K562 (cell line): ENCODE measurements around the gene ZNF563. TPM values are rescaled to one million over a fixed set of nuclear protein-coding genes. Genes with fewer than 3 reads are reported as not detected.
A peak's percentile ranks its signal among the peaks of the same experiment; 100 is the strongest.

Source experiments
- ATAC-seq: fragments of 200-7000 bp; cut with Tn5 transposase; 3 replicates; pipeline ENCODE4 v1.9.1; 2020; ENCODE audit warnings: moderate library complexity
- BruUV-seq: library from RNA; stranded (reverse); fragments of 400-500 nt; replicated peaks from 2 replicates; lab custom pipeline; 2021; lab: Mats Ljungman, UMichigan
- CTCF ChIA-PET: fragments of 300-600 bp; formaldehyde crosslinking; extraction: SDS; loops from one replicate; lab custom pipeline; 2021; ENCODE audit warnings: low intra/inter-chr PET ratio; lab: Yijun Ruan, JAX
- POLR2A ChIA-PET: fragments of 300-600, 350-650 bp; sonication (Branson Sonifier 250); formaldehyde crosslinking; extraction: SDS; loops from one replicate; lab custom pipeline; 2021; ENCODE audit warnings: antibody characterized with exemption, inconsistent platforms; lab: Yijun Ruan, JAX
- DNase-seq, 4 experiments: peaks; one replicate each; pipeline versions ENCODE4 v3.0.0 to v3.0.0-alpha.2; 2011 to 2018; ENCODE audit warnings: low spot score in 3 of 4, mixed read lengths in 3 of 4; ENCODE audit errors: extremely low read depth in 1 of 4
- FAIRE-seq: peaks from 2 replicates; lab custom pipeline; 2011; peaks lifted over from hg19 to GRCh38; lab: Jason Lieb, UNC
- H2AFZ ChIP-seq: 2 replicates; pipeline ENCODE4 v1.6.0; 2011; ENCODE audit warnings: low read depth, low read length, control low read depth, inconsistent platforms
- H3K27ac ChIP-seq: fragments of 200-600 bp; 3 replicates; pipeline ENCODE4 v1.8.0; 2011; ENCODE audit warnings: low read depth, mild to moderate bottlenecking, control low read depth, inconsistent platforms, low read length, moderate library complexity, mixed read lengths; ENCODE audit errors: extremely low read depth
- H3K27me3 ChIP-seq, 2 experiments: fragments of 300-600 bp in 1 of 2; 2 replicates in 1 of 2; 3 replicates in 1 of 2; pipeline versions ENCODE4 v1.6.0 to v1.8.0; 2011; ENCODE audit warnings: inconsistent platforms in 2 of 2, low read length in 2 of 2, mild to moderate bottlenecking in 1 of 2, mixed read lengths in 1 of 2, moderate library complexity in 1 of 2; ENCODE audit not compliant: control insufficient read depth in 2 of 2, insufficient read depth in 2 of 2
- H3K36me3 ChIP-seq: fragments of 300-600 bp; 3 replicates; pipeline ENCODE4 v1.8.0; 2011; ENCODE audit warnings: mild to moderate bottlenecking, low read length, inconsistent platforms; ENCODE audit not compliant: control insufficient read depth, insufficient read depth
- H3K4me1 ChIP-seq, 2 experiments: fragments of 200-600 bp in 1 of 2; replicated peaks in 1 of 2; 2 replicates in 1 of 2; 3 replicates in 1 of 2; pipeline versions ENCODE4 v1.5.1 to v1.8.0; 2011; ENCODE audit warnings: inconsistent platforms in 2 of 2, low read length in 2 of 2, mild to moderate bottlenecking in 1 of 2, mixed read lengths in 1 of 2, moderate library complexity in 1 of 2; ENCODE audit not compliant: control insufficient read depth in 2 of 2, insufficient read depth in 2 of 2
- H3K4me2 ChIP-seq: 2 replicates; pipeline ENCODE4 v1.6.1; 2011; ENCODE audit warnings: low read length, control low read depth, inconsistent platforms, mixed read lengths; ENCODE audit not compliant: insufficient read depth
- H3K4me3 ChIP-seq: fragments of 200-600 bp; sonication (generic), shearing (Covaris generic); 2 replicates; pipeline ENCODE4 v1.5.1; 2016; ENCODE audit warnings: control low read depth, inconsistent platforms
- H3K79me2 ChIP-seq: fragments of 200-600 bp; 3 replicates; pipeline ENCODE4 v1.8.0; 2011; ENCODE audit warnings: low read length, inconsistent platforms; ENCODE audit not compliant: control insufficient read depth, insufficient read depth
- H3K9ac ChIP-seq, 2 experiments: 2 replicates each; pipeline versions ENCODE4 v1.6.0 to v1.6.1; 2011; ENCODE audit warnings: low read depth in 2 of 2, low read length in 2 of 2, control low read depth in 1 of 2, inconsistent platforms in 1 of 2, mild to moderate bottlenecking in 1 of 2, mixed read lengths in 1 of 2; ENCODE audit not compliant: insufficient read depth in 1 of 2
- H3K9me1 ChIP-seq: one replicate; pipeline ENCODE4 v1.6.0; 2011; ENCODE audit warnings: inconsistent platforms, mild to moderate bottlenecking, low read length, moderate library complexity; ENCODE audit not compliant: control insufficient read depth, insufficient read depth
- H3K9me3 ChIP-seq: replicated peaks from 2 replicates; pipeline ENCODE4 v1.5.1; 2011; ENCODE audit warnings: low read depth, low read length, inconsistent platforms; ENCODE audit not compliant: control insufficient read depth, insufficient read depth
- H4K20me1 ChIP-seq: replicated peaks from 2 replicates; pipeline ENCODE4 v1.6.1; 2011; ENCODE audit warnings: low read length, inconsistent platforms, mixed read lengths; ENCODE audit not compliant: control insufficient read depth, insufficient read depth
- GATAD2A ChIP-seq: fragments of 450-650 bp; IDR thresholded peaks from 2 replicates; pipeline ENCODE4 v1.6.1; 2017
- MTA3 ChIP-seq: fragments of 450-650 bp; formaldehyde crosslinking; IDR thresholded peaks from 2 replicates; pipeline ENCODE4 v1.6.1; 2017; ENCODE audit warnings: mild to moderate bottlenecking, borderline replicate concordance
- PHB ChIP-seq: fragments of 250-450 bp; sonication (Bioruptor Pico); IDR thresholded peaks from 2 replicates; pipeline ENCODE4 v1.5.0; 2021
- POLR2A ChIP-seq: fragments of 450-650 bp; conservative IDR thresholded peaks from 2 replicates; pipeline ENCODE4 v1.6.1; 2016
- RB1 ChIP-seq: fragments of 450-650 bp; IDR thresholded peaks from 2 replicates; pipeline ENCODE4 v1.6.1; 2017; ENCODE audit warnings: low read depth, mild to moderate bottlenecking
- SP2 ChIP-seq: IDR thresholded peaks from 2 replicates; pipeline ENCODE4 v1.6.1; 2011; ENCODE audit warnings: mild to moderate bottlenecking, low read depth, low read length, moderate library complexity; ENCODE audit not compliant: poor library complexity, severe bottlenecking; ENCODE audit errors: extremely low read depth
- ZBTB1 ChIP-seq: sonication (generic); formaldehyde crosslinking; IDR thresholded peaks from 2 replicates; pipeline ENCODE4 v1.8.1; 2023; ENCODE audit warnings: missing genetic modification reagents, low read depth, mild to moderate bottlenecking, borderline replicate concordance
- ZNF3 ChIP-seq: fragments of 250-450 bp; sonication (Bioruptor Pico); IDR thresholded peaks from 2 replicates; pipeline ENCODE4 v1.5.0; 2021; ENCODE audit warnings: mild to moderate bottlenecking, moderate library complexity
- WGBS: fragments of 100-300 bp; shearing (Covaris generic); methylation state at CpG from one replicate; pipeline ENCODE4 v1.1.6; 2016; ENCODE audit warnings: low coverage, mixed read lengths; ENCODE audit not compliant: insufficient coverage; ENCODE audit errors: missing lambda C conversion rate; 5-methylcytosine and 5-hydroxymethylcytosine counted together
- in situ Hi-C: fragments of 300-500 bp; cut with MboI; formaldehyde crosslinking; loops from 4 replicates; pipeline ENCODE4 v1.15.0; 2018; ENCODE audit warnings: inconsistent platforms, mixed read lengths
- intact Hi-C: fragments of 100-400 bp; cut with micrococcal nuclease; formaldehyde crosslinking; loops from 2 replicates; pipeline ENCODE4 v1.14.2; 2022
- polyA plus RNA-seq, 8 experiments: library from polyadenylated mRNA; depleted of rRNA in 4 of 8; stranded (reverse) in 5 of 8; unstranded in 3 of 8; fragments of >200 nt; fragmentation: Nextera tagmentation in 2 of 8; fragmentation: Illumina TruSeq in 1 of 8; extraction: Ambion mirVana in 2 of 8; extraction: Trizol in 1 of 8; gene quantifications; 2 replicates each; pipeline versions ENCODE4 v1.2.1 to v1.2.3, GENCODE V29; 2011 to 2014; ENCODE audit warnings: inconsistent platforms in 1 of 8, missing spikeins in 1 of 8
- total RNA-seq, 7 experiments: library from RNA; depleted of rRNA in 6 of 7; stranded (reverse); fragments of >200 nt in 6 of 7; fragmentation: Illumina TruSeq in 2 of 7; extraction: Trizol in 2 of 7; gene quantifications; 2 replicates each; pipeline versions ENCODE4 v1.2.1 to v1.2.3, GENCODE V29; 2011 to 2021; ENCODE audit warnings: low replicate concordance in 1 of 7
- TF ChIP-seq, protein P1 (sequence below), 3 experiments: fragments of 200-800 bp in 1 of 3; sonication (Bioruptor generic) in 1 of 3; sonication (generic) in 1 of 3; formaldehyde crosslinking in 1 of 3; IDR thresholded peaks; 2 replicates each; pipeline versions ENCODE4 v1.6.1 to v1.8.0; 2016 to 2022; ENCODE audit warnings: mild to moderate bottlenecking in 2 of 3, missing compliant biosample characterization in 2 of 3, missing genetic modification characterization in 2 of 3, missing genetic modification reagents in 1 of 3
- TF ChIP-seq, protein P2 (sequence below), 2 experiments: IDR thresholded peaks; 2 replicates each; pipeline ENCODE4 v1.6.1; 2011; ENCODE audit warnings: borderline replicate concordance in 1 of 2, control low read depth in 1 of 2, low read depth in 1 of 2, low read length in 1 of 2, mild to moderate bottlenecking in 1 of 2, mixed read lengths in 1 of 2, moderate library complexity in 1 of 2; ENCODE audit not compliant: insufficient read depth in 1 of 2, insufficient read length in 1 of 2, poor library complexity in 1 of 2, severe bottlenecking in 1 of 2; ENCODE audit errors: extremely low read depth in 1 of 2
- TF ChIP-seq, protein P3 (sequence below): sonication (generic); formaldehyde crosslinking; IDR thresholded peaks from 2 replicates; pipeline ENCODE4 v1.8.0; 2022; ENCODE audit warnings: mild to moderate bottlenecking, missing genetic modification reagents

The ZNF563 gene
- total and polyA plus RNA-seq, 9 of the 15 experiments (the other 6 are each of a cell fraction or from before 2014, with no cell fraction given): 0.37 to 2.9 (median 0.74) TPM

DNA sequence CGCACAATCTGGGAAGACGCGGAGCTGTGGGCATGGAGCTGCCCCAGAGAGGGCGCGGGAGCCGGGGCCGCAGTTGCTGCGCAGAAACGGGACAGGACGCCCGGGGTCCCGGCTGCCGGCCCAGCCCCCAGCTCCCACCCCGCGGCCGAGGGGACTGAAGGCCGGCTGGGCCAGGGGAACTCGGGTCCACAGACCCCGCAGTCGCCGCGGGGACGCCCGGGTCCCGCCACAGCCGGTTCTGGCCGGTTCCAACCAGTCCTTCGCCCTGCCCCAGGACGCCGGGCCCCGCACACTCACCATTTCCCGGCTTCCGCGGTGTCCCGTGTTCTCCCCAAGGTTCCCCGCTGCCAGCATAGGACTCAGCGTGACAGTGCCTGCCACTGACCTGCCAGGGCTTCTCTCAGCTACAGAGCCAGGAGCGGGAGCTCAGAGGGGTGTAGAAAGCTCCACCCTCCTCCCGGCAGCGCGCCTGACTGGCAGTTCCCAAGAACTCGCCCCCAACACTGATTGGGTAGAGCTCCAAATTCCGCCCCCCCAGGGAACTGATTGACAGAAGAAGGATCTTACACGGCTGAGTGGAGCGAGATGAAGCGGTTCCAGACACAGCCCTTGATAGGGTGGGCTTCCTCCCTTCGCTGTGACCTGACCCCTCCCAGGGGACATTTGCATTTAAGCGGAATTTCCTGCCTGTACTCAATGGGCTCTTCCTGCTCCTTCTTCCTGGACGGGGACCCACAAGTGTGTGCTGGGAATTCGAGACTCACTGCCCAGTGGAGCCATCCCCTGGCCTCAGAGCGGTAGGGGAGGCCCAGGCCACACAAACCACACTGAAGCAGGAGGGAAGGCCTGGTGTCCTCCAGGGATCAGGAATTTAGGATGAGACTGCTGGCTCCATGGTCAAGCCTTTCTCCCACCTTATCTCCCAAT lies 32.1 kb upstream of the ZNF563 start, which contains the start of gene ZNF442:
ZNF442 (minus strand) TSS at position 448 of the 927 bp plus-strand sequence. CDS start 2,052 bp downstream, outside the sequence.
- Histone ChIP-seq H3K4me3 (peak within 1 kb of the TSS; percentile 84), H3K27ac (peak within 1 kb of the TSS; percentile 84), H3K79me2 (peaks cover 8% of the 10 kb centered on the region; the same call in 1 of the 3 replicates), H3K9me3 (no peaks in the 10 kb centered on the region), H2AFZ (peak within 1 kb of the TSS; percentile 96), H3K4me2 (peak within 1 kb of the TSS; percentile 79), H4K20me1 (no peaks in the 10 kb centered on the region), H3K9me1 (no peaks in the 10 kb centered on the region), H3K27me3 (no peaks in the 10 kb centered on the region; a peak in 1 of 5 replicates), H3K36me3 (no peaks in the 10 kb centered on the region), H3K4me1 (peaks cover 3 to 16% of the 10 kb centered on the region in 2 experiments; a peak in 4 of 5 replicates), H3K9ac (peak within 1 kb of the TSS; percentile 86 to 97)
- ATAC-seq (peak; percentile 99), FAIRE-seq (peak; percentile 99), DNase-seq (peak; percentile 89 to 96 (median 92))
- CTCF ChIA-PET: no interaction called here
- POLR2A ChIA-PET: interaction anchor here (0.5 to 1.8 kb wide), 19 partner anchors 9 to 652 kb away, joined by 3 to 7 read pairs (median 3); partner anchors contain the start of genes FBXW9, ZNF20, ZNF563 and ZNF799
- 1% methylated on average over 36 of the region's 51 CpGs for WGBS
- intact Hi-C loops: loop anchor here (2.0 kb wide), 1 partner anchor 71 kb away; the partner anchor contains the start of gene ZNF44
- BruUV-seq: TSS peak; percentile 72
- in situ Hi-C loops: no loop called here
- TF ChIP-seq, protein P1, sequence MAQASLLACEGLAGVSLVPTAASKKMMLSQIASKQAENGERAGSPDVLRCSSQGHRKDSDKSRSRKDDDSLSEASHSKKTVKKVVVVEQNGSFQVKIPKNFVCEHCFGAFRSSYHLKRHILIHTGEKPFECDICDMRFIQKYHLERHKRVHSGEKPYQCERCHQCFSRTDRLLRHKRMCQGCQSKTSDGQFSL (CRISPR knock-in tag; IDR thresholded peaks at IDR 0.05): peak; percentile 93
- TF ChIP-seq, protein P1 (tag; IDR thresholded peaks at IDR 0.05): peak in 1 of 2 experiments; percentile 68; a peak in 2 of 4 replicates
- peak; percentile 67; the same call in 1 of the 2 replicates for TF ChIP-seq GATAD2A
- TF ChIP-seq SP2: peak; percentile 27
- peak; percentile 69 for TF ChIP-seq RB1
- TF ChIP-seq ZBTB1 (CRISPR knock-in tag): peak; percentile 77
- peak; percentile 91 for TF ChIP-seq POLR2A
- 0 out of 2 replicates have a peak, but pooled peaks have one; percentile 32 for TF ChIP-seq PHB (CRISPR knock-in tag)
- TF ChIP-seq, protein P2, sequence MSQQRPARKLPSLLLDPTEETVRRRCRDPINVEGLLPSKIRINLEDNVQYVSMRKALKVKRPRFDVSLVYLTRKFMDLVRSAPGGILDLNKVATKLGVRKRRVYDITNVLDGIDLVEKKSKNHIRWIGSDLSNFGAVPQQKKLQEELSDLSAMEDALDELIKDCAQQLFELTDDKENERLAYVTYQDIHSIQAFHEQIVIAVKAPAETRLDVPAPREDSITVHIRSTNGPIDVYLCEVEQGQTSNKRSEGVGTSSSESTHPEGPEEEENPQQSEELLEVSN (IDR thresholded peaks at IDR 0.05; ENCODE audit: borderline replicate concordance in 1 of 2, extremely low read depth in 1 of 2, insufficient read depth in 1 of 2, insufficient read length in 1 of 2, low read depth in 1 of 2, low read length in 1 of 2, poor library complexity in 1 of 2, severe bottlenecking in 1 of 2): peak in 1 of 2 experiments; percentile 34
- TF ChIP-seq, protein P3, sequence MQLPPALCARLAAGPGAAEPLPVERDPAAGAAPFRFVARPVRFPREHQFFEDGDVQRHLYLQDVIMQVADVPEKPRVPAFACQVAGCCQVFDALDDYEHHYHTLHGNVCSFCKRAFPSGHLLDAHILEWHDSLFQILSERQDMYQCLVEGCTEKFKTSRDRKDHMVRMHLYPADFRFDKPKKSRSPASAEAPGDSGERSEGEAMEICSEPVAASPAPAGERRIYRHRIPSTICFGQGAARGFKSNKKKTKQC: peak; percentile 47; the same call in 1 of the 2 replicates
- no peak for TF ChIP-seq ZNF3 (CRISPR knock-in tag)
- TF ChIP-seq MTA3: 0 out of 2 replicates have a peak, but pooled peaks have one; percentile 36
